ENCODE data around the gene EYA4. TPM values are rescaled to one million over a fixed set of nuclear protein-coding genes. Genes with fewer than 3 reads are reported as not detected.

The EYA4 gene
- total RNA-seq, 1 experiment from 2014 or later = not detected

GRCh38 chr6:133495205-133495903 is 254.2 kb downstream of the EYA4 start:
- BruUV-seq (replicated peaks) = no TSS peak
- intact Hi-C loops (cut with micrococcal nuclease; ENCODE audit: unreplicated experiment) (no loop called here), in situ Hi-C loops (cut with HindIII; ENCODE audit: low pct_unique_long_range_greater_than_20kb, low sequenced_read_pairs) (no loop called here)
- Histone ChIP-seq H3K4me1 (ENCODE audit: control insufficient read depth, insufficient read depth, low read length) (no peaks in the 10 kb centered on the region), H3K27ac (ENCODE audit: low read length) (no peak overlapping the region), H3K4me3 (ENCODE audit: low read depth in 2 of 2, low read length in 2 of 2) (no peak overlapping the region), H3K27me3 (ENCODE audit: control insufficient read depth, insufficient read depth, low read length) (no peaks in the 10 kb centered on the region), H3K9me3 (ENCODE audit: control insufficient read depth, insufficient read depth, low read depth, low read length) (no peaks in the 10 kb centered on the region), H3K36me3 (ENCODE audit: control insufficient read depth, insufficient read depth, low read length) (no peaks in the 10 kb centered on the region)
- no peak for ATAC-seq
- POLR2A ChIA-PET = no interaction called here
- TF ChIP-seq TCF7L2 (IDR thresholded peaks at IDR 0.05; ENCODE audit: low read depth, low read length) = no peak
- no peak for TF ChIP-seq CTCF (IDR thresholded peaks at IDR 0.05)
- TF ChIP-seq POLR2AphosphoS5 (IDR thresholded peaks at IDR 0.05; ENCODE audit: low read depth, low read length) = no peak
- no peak for TF ChIP-seq REST (IDR thresholded peaks at IDR 0.05; ENCODE audit: insufficient read depth in 1 of 2, low read depth in 2 of 2, low read length in 1 of 2)
- TF ChIP-seq SIN3A (IDR thresholded peaks at IDR 0.05; ENCODE audit: borderline replicate concordance, insufficient read depth, low read depth, low read length) = no peak
- CTCF ChIA-PET = no interaction called here
- DNase-seq (ENCODE audit: low read depth, low spot score) = no peak

GRCh38 chr6:133499662-133500061 is 258.5 kb downstream of the EYA4 start:
- in situ Hi-C loops (cut with HindIII; ENCODE audit: low pct_unique_long_range_greater_than_20kb, low sequenced_read_pairs) = no loop called here
- H3K9me3 ChIP-seq (ENCODE audit: control insufficient read depth, insufficient read depth, low read depth, low read length) = no peaks in the 10 kb centered on the region
- intact Hi-C loops (cut with micrococcal nuclease; ENCODE audit: unreplicated experiment) = no loop called here
- ATAC-seq = no peak
- H3K4me3 ChIP-seq (ENCODE audit: low read depth in 2 of 2, low read length in 2 of 2) = no peak overlapping the region
- ChIA-PET POLR2A (no interaction called here), CTCF (no interaction called here)
- BruUV-seq (replicated peaks) = no TSS peak
- no peak for DNase-seq (ENCODE audit: low read depth, low spot score)
- no peak overlapping the region for H3K27ac ChIP-seq (ENCODE audit: low read length)
- no peaks in the 10 kb centered on the region for H3K4me1 ChIP-seq (ENCODE audit: control insufficient read depth, insufficient read depth, low read length)
- no peaks in the 10 kb centered on the region for H3K27me3 ChIP-seq (ENCODE audit: control insufficient read depth, insufficient read depth, low read length)
- no peak for TF ChIP-seq CTCF (IDR thresholded peaks at IDR 0.05)
- TF ChIP-seq REST (IDR thresholded peaks at IDR 0.05; ENCODE audit: insufficient read depth in 1 of 2, low read depth in 2 of 2, low read length in 1 of 2) = no peak
- no peak for TF ChIP-seq POLR2AphosphoS5 (IDR thresholded peaks at IDR 0.05; ENCODE audit: low read depth, low read length)
- TF ChIP-seq SIN3A (IDR thresholded peaks at IDR 0.05; ENCODE audit: borderline replicate concordance, insufficient read depth, low read depth, low read length) = no peak
- no peak for TF ChIP-seq TCF7L2 (IDR thresholded peaks at IDR 0.05; ENCODE audit: low read depth, low read length)
- no peaks in the 10 kb centered on the region for H3K36me3 ChIP-seq (ENCODE audit: control insufficient read depth, insufficient read depth, low read length)

All from Panc1 (cell line).